PC-9 (cell line): Measurements from ENCODE around the gene LLCFC1.

ENCODE experiments used
- EZH2 ChIP-seq: fragments of 200-600 bp; sonication (generic); IDR thresholded peaks from 2 replicates; pipeline ENCODE4 v1.8.0; 2017; ENCODE audit warnings: antibody characterized with exemption, low read depth
- TF ChIP-seq, protein P1 (sequence below): fragments of 200-600 bp; sonication (generic); conservative IDR thresholded peaks from 2 replicates; pipeline ENCODE4 v1.6.1; 2017; ENCODE audit warnings: mixed run types, antibody characterized with exemption, mild to moderate bottlenecking, moderate library complexity

DNA sequence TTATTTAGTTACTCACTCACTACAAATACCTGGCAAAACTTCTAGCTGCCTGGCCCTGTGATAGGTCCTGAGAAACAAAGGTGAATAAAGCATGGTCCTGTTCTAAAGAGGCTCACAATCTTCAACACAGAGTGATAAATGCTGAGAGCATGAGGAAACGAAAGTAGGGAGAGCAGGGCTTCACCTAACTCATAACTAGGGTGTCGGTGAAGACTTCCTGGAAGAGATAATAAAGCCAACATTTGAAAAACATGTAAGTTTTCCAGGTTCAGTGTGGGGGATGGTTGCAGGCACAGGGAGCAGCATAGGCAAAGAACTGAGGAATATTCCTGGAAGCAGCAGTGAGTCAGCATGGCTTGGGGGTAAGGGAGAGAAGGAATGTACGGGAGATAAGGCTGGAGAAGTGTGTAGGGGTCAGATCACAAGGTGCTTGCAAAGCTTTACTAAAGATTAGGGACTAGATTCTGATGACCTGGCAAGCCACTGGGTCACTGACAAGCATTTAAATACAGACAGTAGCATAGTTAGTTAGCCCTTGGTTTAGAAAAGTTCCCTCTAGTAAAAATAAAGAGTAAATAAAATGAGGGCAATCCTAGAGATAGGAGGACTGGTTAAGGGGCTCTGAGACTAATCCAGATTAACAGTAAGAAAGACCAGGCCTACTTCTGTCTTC is 17.8 kb downstream of the LLCFC1 start:
- TF ChIP-seq, protein P1, sequence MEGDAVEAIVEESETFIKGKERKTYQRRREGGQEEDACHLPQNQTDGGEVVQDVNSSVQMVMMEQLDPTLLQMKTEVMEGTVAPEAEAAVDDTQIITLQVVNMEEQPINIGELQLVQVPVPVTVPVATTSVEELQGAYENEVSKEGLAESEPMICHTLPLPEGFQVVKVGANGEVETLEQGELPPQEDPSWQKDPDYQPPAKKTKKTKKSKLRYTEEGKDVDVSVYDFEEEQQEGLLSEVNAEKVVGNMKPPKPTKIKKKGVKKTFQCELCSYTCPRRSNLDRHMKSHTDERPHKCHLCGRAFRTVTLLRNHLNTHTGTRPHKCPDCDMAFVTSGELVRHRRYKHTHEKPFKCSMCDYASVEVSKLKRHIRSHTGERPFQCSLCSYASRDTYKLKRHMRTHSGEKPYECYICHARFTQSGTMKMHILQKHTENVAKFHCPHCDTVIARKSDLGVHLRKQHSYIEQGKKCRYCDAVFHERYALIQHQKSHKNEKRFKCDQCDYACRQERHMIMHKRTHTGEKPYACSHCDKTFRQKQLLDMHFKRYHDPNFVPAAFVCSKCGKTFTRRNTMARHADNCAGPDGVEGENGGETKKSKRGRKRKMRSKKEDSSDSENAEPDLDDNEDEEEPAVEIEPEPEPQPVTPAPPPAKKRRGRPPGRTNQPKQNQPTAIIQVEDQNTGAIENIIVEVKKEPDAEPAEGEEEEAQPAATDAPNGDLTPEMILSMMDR: no peak
- TF ChIP-seq EZH2: no peak
